Mesothelial cell of epicardium (in vitro differentiated cells): ENCODE results near the gene SRC. TPM values are rescaled to one million over a fixed set of nuclear protein-coding genes. Genes with fewer than 3 reads are reported as not detected.

Source experiments
- DNase-seq, 2 experiments: peaks; one replicate each; pipeline ENCODE4 v3.0.0; 2021; ENCODE audit warnings: low spot score in 2 of 2; ENCODE audit not compliant: unreplicated experiment in 2 of 2
- H3K27ac Mint-ChIP-seq: 2 replicates; pipeline ENCODE4 v1.8.0; 2021; ENCODE audit warnings: mixed read lengths
- H3K27me3 Mint-ChIP-seq: 2 replicates; pipeline ENCODE4 v1.8.0; 2021; ENCODE audit warnings: low read depth, mixed read lengths
- H3K36me3 Mint-ChIP-seq: 2 replicates; pipeline ENCODE4 v1.8.0; 2021; ENCODE audit warnings: mixed read lengths
- H3K4me1 Mint-ChIP-seq: 2 replicates; pipeline ENCODE4 v1.8.0; 2021; ENCODE audit warnings: mixed read lengths
- H3K4me3 Mint-ChIP-seq: 2 replicates; pipeline ENCODE4 v1.8.0; 2021; ENCODE audit warnings: mild to moderate bottlenecking, moderate library complexity, mixed read lengths
- H3K9me3 Mint-ChIP-seq: 2 replicates; pipeline ENCODE4 v1.8.0; 2021; ENCODE audit warnings: mixed read lengths
- CTCF ChIP-seq: fragments of 200-600 bp; sonication (generic); IDR thresholded peaks from one replicate; pipeline ENCODE4 v1.5.0; 2021; ENCODE audit warnings: antibody characterized with exemption; ENCODE audit not compliant: unreplicated experiment
- total RNA-seq: library from RNA; stranded (reverse); gene quantifications from 3 replicates; pipeline ENCODE4 v1.2.1, GENCODE V29; 2021

The SRC gene
- total RNA-seq, 1 donor from 2014 or later, result 85.2 TPM

GRCh38 chr20:37393863-37394542 lies 48.1 kb downstream of the SRC start:
- H3K4me1 Mint-ChIP-seq, result peaks cover 21% of the 10 kb centered on the region
- no peak for DNase-seq
- no peaks in the 10 kb centered on the region for H3K27me3 Mint-ChIP-seq
- H3K27ac Mint-ChIP-seq, result peak overlapping the region; percentile 68
- peaks cover 2% of the 10 kb centered on the region for H3K36me3 Mint-ChIP-seq
- H3K9me3 Mint-ChIP-seq, result no peaks in the 10 kb centered on the region
- H3K4me3 Mint-ChIP-seq, result no peak overlapping the region
- TF ChIP-seq CTCF, result no peak

GRCh38 chr20:37394543-37395409 lies 48.8 kb downstream of the SRC start:
- Mint-ChIP-seq H3K36me3 (peaks cover 2% of the 10 kb centered on the region), H3K4me3 (no peak overlapping the region), H3K9me3 (no peaks in the 10 kb centered on the region), H3K27ac (peak overlapping the region; percentile 68), H3K27me3 (no peaks in the 10 kb centered on the region), H3K4me1 (peaks cover 21% of the 10 kb centered on the region)
- no peak for DNase-seq
- no peak for TF ChIP-seq CTCF

- DNase-seq, result no peak
- no peak overlapping the region for H3K27ac Mint-ChIP-seq
These were observed 49.5 kb downstream of the SRC start for GRCh38 chr20:37395410-37395797.

GRCh38 chr20:37395921-37396415 lies 50.0 kb downstream of the SRC start:
- DNase-seq, result no peak
- no peaks in the 10 kb centered on the region for H3K9me3 Mint-ChIP-seq
- no peak overlapping the region for H3K4me3 Mint-ChIP-seq
- H3K27ac Mint-ChIP-seq, result peak overlapping the region; percentile 47
- H3K36me3 Mint-ChIP-seq, result peaks cover 2% of the 10 kb centered on the region
- H3K4me1 Mint-ChIP-seq, result peaks cover 21% of the 10 kb centered on the region
- no peaks in the 10 kb centered on the region for H3K27me3 Mint-ChIP-seq
- no peak for TF ChIP-seq CTCF

More at GRCh38 chr20:37395410-37395797, 49.5 kb downstream of the SRC start:
- Mint-ChIP-seq H3K4me1 (peaks cover 21% of the 10 kb centered on the region), H3K9me3 (no peaks in the 10 kb centered on the region), H3K36me3 (peaks cover 2% of the 10 kb centered on the region), H3K27me3 (no peaks in the 10 kb centered on the region), H3K4me3 (no peak overlapping the region)
- no peak for TF ChIP-seq CTCF

- H3K4me3 Mint-ChIP-seq, result peak overlapping the region; percentile 43
- DNase-seq, result peak; percentile 53 to 71
- H3K36me3 Mint-ChIP-seq, result peaks cover 2% of the 10 kb centered on the region
- no peaks in the 10 kb centered on the region for H3K27me3 Mint-ChIP-seq
- H3K9me3 Mint-ChIP-seq, result no peaks in the 10 kb centered on the region
- H3K27ac Mint-ChIP-seq, result peak overlapping the region; percentile 69
- TF ChIP-seq CTCF, result no peak
- peaks cover 21% of the 10 kb centered on the region for H3K4me1 Mint-ChIP-seq
These were observed 50.6 kb downstream of the SRC start for GRCh38 chr20:37396416-37397075.
